IMR-90 (cell line): ENCODE results near the gene RBM23. TPM values are rescaled to one million over a fixed set of nuclear protein-coding genes. Genes with fewer than 3 reads are reported as not detected.

Experiments
- ATAC-seq: fragments of 200-7000 bp; cut with Tn5 transposase; 2 replicates; pipeline ENCODE4 v1.9.1; 2020; ENCODE audit warnings: low read depth, mild to moderate bottlenecking, moderate library complexity
- BruUV-seq: library from RNA; stranded (reverse); fragments of 400-500 nt; replicated peaks from 2 replicates; lab custom pipeline; 2021; lab: Mats Ljungman, UMichigan
- CTCF ChIA-PET: fragments of 300-600 bp; formaldehyde crosslinking; extraction: SDS; loops from one replicate; lab custom pipeline; 2021; ENCODE audit warnings: antibody characterized with exemption; lab: Yijun Ruan, JAX
- POLR2A ChIA-PET: fragments of 300-600 bp; sonication (Branson Sonifier 250); formaldehyde crosslinking; loops from one replicate; lab custom pipeline; 2022; ENCODE audit warnings: antibody characterized with exemption; ENCODE audit not compliant: unreplicated experiment; lab: Charles Lee
- DNase-seq: peaks from one replicate; pipeline ENCODE4 v3.0.0; 2013
- H2AFZ ChIP-seq: replicated peaks from 2 replicates; pipeline ENCODE3; 2013; ENCODE audit warnings: low read length, mild to moderate bottlenecking; ENCODE audit not compliant: poor library complexity
- H2AK5ac ChIP-seq: 2 replicates; pipeline ENCODE4 v1.6.1; 2013; ENCODE audit warnings: low read depth, low read length, inconsistent platforms
- H2AK9ac ChIP-seq: replicated peaks from 2 replicates; pipeline ENCODE3; 2013; ENCODE audit warnings: mild to moderate bottlenecking, low read depth, low read length, moderate library complexity; ENCODE audit not compliant: poor library complexity
- H2BK120ac ChIP-seq: 2 replicates; pipeline ENCODE4 v1.6.1; 2013; ENCODE audit warnings: low read depth, low read length, inconsistent platforms
- H2BK15ac ChIP-seq: 3 replicates; pipeline ENCODE4 v1.6.1; 2013; ENCODE audit warnings: low read depth, low read length, inconsistent platforms
- H2BK20ac ChIP-seq: 2 replicates; pipeline ENCODE4 v1.6.1; 2013; ENCODE audit warnings: low read depth, mild to moderate bottlenecking, inconsistent platforms, low read length, moderate library complexity
- H2BK5ac ChIP-seq: 2 replicates; pipeline ENCODE4 v1.6.1; 2013; ENCODE audit warnings: mild to moderate bottlenecking, low read depth, low read length, inconsistent platforms; ENCODE audit not compliant: poor library complexity, severe bottlenecking
- H3K14ac ChIP-seq: replicated peaks from 2 replicates; pipeline ENCODE4 v1.6.1; 2013; ENCODE audit warnings: low read depth, low read length, inconsistent platforms
- H3K18ac ChIP-seq: 2 replicates; pipeline ENCODE4 v1.6.1; 2013; ENCODE audit warnings: low read depth, low read length, control low read depth
- H3K23ac ChIP-seq: 2 replicates; pipeline ENCODE4 v1.6.1; 2013; ENCODE audit warnings: low read depth, low read length, inconsistent platforms
- H3K27ac ChIP-seq: 2 replicates; pipeline ENCODE4 v1.5.1; 2013; ENCODE audit warnings: mild to moderate bottlenecking, control low read depth, low read length; ENCODE audit not compliant: insufficient read depth
- H3K27me3 ChIP-seq: 2 replicates; pipeline ENCODE4 v1.6.1; 2013; ENCODE audit warnings: low read length; ENCODE audit not compliant: control insufficient read depth, insufficient read depth
- H3K36me3 ChIP-seq: 2 replicates; pipeline ENCODE4 v1.6.1; 2013; ENCODE audit warnings: low read length, mixed read lengths; ENCODE audit not compliant: control insufficient read depth, insufficient read depth
- H3K4ac ChIP-seq: 2 replicates; pipeline ENCODE4 v1.6.1; 2013; ENCODE audit warnings: low read depth, low read length, inconsistent platforms
- H3K4me1 ChIP-seq: 2 replicates; pipeline ENCODE4 v1.6.1; 2013; ENCODE audit warnings: low read length, mixed read lengths; ENCODE audit not compliant: control insufficient read depth, insufficient read depth
- H3K4me2 ChIP-seq: 2 replicates; pipeline ENCODE4 v1.6.1; 2013; ENCODE audit warnings: low read depth, mild to moderate bottlenecking, control low read depth, low read length, moderate library complexity
- H3K4me3 ChIP-seq: 2 replicates; pipeline ENCODE4 v1.5.1; 2013; ENCODE audit warnings: low read depth, mild to moderate bottlenecking, control low read depth, low read length, moderate library complexity; ENCODE audit not compliant: insufficient read depth
- H3K56ac ChIP-seq: 2 replicates; pipeline ENCODE4 v1.6.1; 2013; ENCODE audit warnings: low read length, inconsistent platforms; ENCODE audit not compliant: insufficient read depth; ENCODE audit errors: extremely low read depth
- H3K79me1 ChIP-seq, 2 experiments: 2 replicates each; pipeline ENCODE4 v1.6.1; 2013; ENCODE audit warnings: low read length in 2 of 2, inconsistent platforms in 1 of 2, low read depth in 1 of 2
- H3K9ac ChIP-seq: 2 replicates; pipeline ENCODE4 v1.6.1; 2013; ENCODE audit warnings: low read depth, low read length, control low read depth
- H3K9me1 ChIP-seq: 2 replicates; pipeline ENCODE4 v1.6.1; 2013; ENCODE audit warnings: low read length, inconsistent platforms; ENCODE audit not compliant: insufficient read depth
- H3K9me3 ChIP-seq: 2 replicates; pipeline ENCODE4 v1.6.1; 2013; ENCODE audit warnings: low read length; ENCODE audit not compliant: control insufficient read depth, insufficient read depth
- H4K20me1 ChIP-seq: 2 replicates; pipeline ENCODE4 v1.6.1; 2013; ENCODE audit warnings: low read length, inconsistent platforms; ENCODE audit not compliant: insufficient read depth
- H4K5ac ChIP-seq: 2 replicates; pipeline ENCODE4 v1.6.1; 2013; ENCODE audit warnings: mild to moderate bottlenecking, low read depth, low read length, control low read depth
- H4K8ac ChIP-seq, 2 experiments: 2 replicates each; pipeline ENCODE4 v1.6.1; 2013; ENCODE audit warnings: low read depth in 2 of 2, low read length in 2 of 2, control low read depth in 1 of 2, inconsistent platforms in 1 of 2
- H4K91ac ChIP-seq: 2 replicates; pipeline ENCODE4 v1.6.1; 2013; ENCODE audit warnings: low read depth, low read length, inconsistent platforms; ENCODE audit not compliant: insufficient read depth
- ELK1 ChIP-seq: fragments of 150-350 bp; IDR thresholded peaks from 2 replicates; pipeline ENCODE4 v1.6.1; 2016; ENCODE audit warnings: low read depth, mild to moderate bottlenecking, low read length, moderate library complexity, borderline replicate concordance
- WGBS, 2 experiments: methylation state at CpG; one replicate each; pipeline versions ENCODE4 v1.1.5 to v1.1.7; 2013; ENCODE audit warnings: missing lambda C conversion rate in 2 of 2; ENCODE audit not compliant: insufficient read length in 1 of 2; ENCODE audit errors: extremely low coverage in 2 of 2; 5-methylcytosine and 5-hydroxymethylcytosine counted together
- dilution Hi-C: fragments of 300-500 bp; cut with HindIII; formaldehyde crosslinking; loops from one replicate; pipeline ENCODE4 v1.14.3; 2018; ENCODE audit warnings: low sequenced_read_pairs; ENCODE audit not compliant: unreplicated experiment
- in situ Hi-C: fragments of 300-500 bp; cut with MboI; formaldehyde crosslinking; loops from 3 replicates; pipeline ENCODE4 v1.14.3; 2019; ENCODE audit warnings: low sequenced_read_pairs, inconsistent platforms, mixed read lengths
- intact Hi-C: fragments of 100-400 bp; cut with micrococcal nuclease; formaldehyde crosslinking; loops from 2 replicates; pipeline ENCODE4 v1.10.0; 2022
- polyA plus RNA-seq, 3 experiments: library from polyadenylated mRNA; depleted of rRNA; stranded (reverse); fragments of >200 nt; gene quantifications; 2 replicates each; pipeline ENCODE4 v1.2.3, GENCODE V29; 2012; ENCODE audit warnings: low replicate concordance in 1 of 3
- total RNA-seq: library from RNA; depleted of rRNA; stranded (reverse); fragments of >200 nt; gene quantifications from 2 replicates; pipeline ENCODE4 v1.2.3, GENCODE V29; 2012

The RBM23 gene
- total and polyA plus RNA-seq, 2 of the 4 experiments (the other 2 are of a cell fraction): 44.7 to 375 TPM

GRCh38 chr14:22875003-22875747 is 43.8 kb downstream of the RBM23 start:
- Histone ChIP-seq H3K9me3 (no peaks in the 10 kb centered on the region), H2BK20ac (no peak overlapping the region), H3K4me3 (no peak overlapping the region), H2AK9ac (no peak overlapping the region), H3K4me1 (peaks cover 3% of the 10 kb centered on the region; the same call in 1 of the 2 replicates), H2BK120ac (no peak overlapping the region), H4K91ac (no peak overlapping the region), H4K20me1 (peaks cover 9% of the 10 kb centered on the region), H3K4me2 (no peak overlapping the region), H3K9me1 (0 out of 2 replicates have a peak, but pooled peaks cover 3% of the 10 kb centered on the region), H2BK5ac (no peak overlapping the region), H4K5ac (no peak overlapping the region), H2BK15ac (no peak overlapping the region), H3K23ac (no peak overlapping the region), H3K18ac (no peak overlapping the region), H3K79me1 (peaks cover 20 to 32% of the 10 kb centered on the region in 2 experiments; a peak in 3 of 4 replicates), H2AFZ (no peak overlapping the region), H3K14ac (no peak overlapping the region), H3K56ac (no peak overlapping the region), H4K8ac (no peak overlapping the region), H3K27ac (no peak overlapping the region), H3K27me3 (no peaks in the 10 kb centered on the region), H2AK5ac (no peak overlapping the region), H3K36me3 (peaks cover 52% of the 10 kb centered on the region), H3K4ac (no peak overlapping the region), H3K9ac (no peak overlapping the region)
- BruUV-seq: no TSS peak
- ATAC-seq (no peak), DNase-seq (no peak)
- WGBS, 2 experiments: 100% methylated on average over 2 of the region's 15 CpGs; no CpG with 5 or more reads in 1 of the 2 experiments
- POLR2A ChIA-PET: no interaction called here
- in situ Hi-C loops: no loop called here
- no peak for TF ChIP-seq ELK1
- CTCF ChIA-PET: no interaction called here
- dilution Hi-C loops: no loop called here
- intact Hi-C loops: no loop called here
